GM23338 (cell line): ENCODE data around the gene TMEM74B. TPM values are rescaled to one million over a fixed set of nuclear protein-coding genes. Genes with fewer than 3 reads are reported as not detected.

Experiments
- ATAC-seq: fragments of 200-7000 bp; cut with Tn5 transposase; 3 replicates; pipeline ENCODE4 v1.9.1; 2020
- DNase-seq: peaks from one replicate; pipeline ENCODE4 v3.0.0-alpha.2; 2015; ENCODE audit warnings: low spot score
- H2AFZ ChIP-seq: fragments of 200-600 bp; sonication (generic); 2 replicates; pipeline ENCODE4 v1.8.0; 2016; ENCODE audit warnings: antibody characterized with exemption, mild to moderate bottlenecking, moderate library complexity
- H3F3A ChIP-seq: fragments of 200-600 bp; sonication (generic); replicated peaks from 2 replicates; pipeline ENCODE4 v1.8.0; 2017; ENCODE audit warnings: antibody characterized with exemption, mixed run types, low read depth
- H3K27ac ChIP-seq: fragments of 200-600 bp; sonication (generic); 2 replicates; pipeline ENCODE4 v1.6.1; 2016; ENCODE audit warnings: low read depth
- H3K27me3 ChIP-seq: fragments of 200-600 bp; sonication (generic); 2 replicates; pipeline ENCODE4 v1.8.0; 2016; ENCODE audit warnings: mild to moderate bottlenecking, mixed run types, moderate library complexity; ENCODE audit not compliant: insufficient read depth
- H3K36me3 ChIP-seq: fragments of 200-600 bp; sonication (generic); 2 replicates; pipeline ENCODE4 v1.8.0; 2016; ENCODE audit warnings: mild to moderate bottlenecking; ENCODE audit not compliant: insufficient read depth
- H3K4me1 ChIP-seq: fragments of 200-600 bp; sonication (generic); 2 replicates; pipeline ENCODE4 v1.8.0; 2016; ENCODE audit warnings: mild to moderate bottlenecking, moderate library complexity; ENCODE audit not compliant: insufficient read depth
- H3K4me2 ChIP-seq: fragments of 200-600 bp; sonication (generic); 2 replicates; pipeline ENCODE4 v1.7.1; 2017; ENCODE audit warnings: mixed run types
- H3K4me3 ChIP-seq: fragments of 200-600 bp; sonication (generic); 2 replicates; pipeline ENCODE4 v1.6.1; 2016; ENCODE audit warnings: mixed run types
- H3K79me2 ChIP-seq: fragments of 200-600 bp; sonication (generic); replicated peaks from 2 replicates; pipeline ENCODE4 v1.8.0; 2017; ENCODE audit warnings: mild to moderate bottlenecking; ENCODE audit not compliant: insufficient read depth
- H3K9me2 ChIP-seq: fragments of 200-600 bp; sonication (generic); 2 replicates; pipeline ENCODE4 v1.8.0; 2017; ENCODE audit not compliant: insufficient read depth
- H4K20me1 ChIP-seq: fragments of 200-600 bp; sonication (generic); replicated peaks from 2 replicates; pipeline ENCODE4 v1.8.0; 2017; ENCODE audit warnings: mild to moderate bottlenecking; ENCODE audit not compliant: insufficient read depth
- H3K27ac Mint-ChIP-seq: 2 replicates; pipeline ENCODE4 v1.8.0; 2020; ENCODE audit warnings: inconsistent platforms, mild to moderate bottlenecking, moderate library complexity, mixed read lengths
- H3K27me3 Mint-ChIP-seq: 3 replicates; pipeline ENCODE4 v1.8.0; 2022; ENCODE audit warnings: low read depth, mild to moderate bottlenecking, moderate library complexity, mixed read lengths, inconsistent platforms; ENCODE audit not compliant: insufficient read depth, poor library complexity
- H3K36me3 Mint-ChIP-seq: 3 replicates; pipeline ENCODE4 v1.8.0; 2021; ENCODE audit warnings: low read depth, mild to moderate bottlenecking, inconsistent platforms, moderate library complexity, mixed read lengths
- H3K4me1 Mint-ChIP-seq: 3 replicates; pipeline ENCODE4 v1.8.0; 2020; ENCODE audit warnings: mild to moderate bottlenecking, inconsistent platforms, mixed read lengths
- H3K4me3 Mint-ChIP-seq: 3 replicates; pipeline ENCODE4 v1.8.0; 2021; ENCODE audit warnings: moderate library complexity, mild to moderate bottlenecking, inconsistent platforms, mixed read lengths
- H3K9me3 Mint-ChIP-seq: 3 replicates; pipeline ENCODE4 v1.8.0; 2020; ENCODE audit warnings: moderate library complexity, mild to moderate bottlenecking, inconsistent platforms, mixed read lengths
- EZH2 ChIP-seq: fragments of 200-600 bp; sonication (generic); IDR thresholded peaks from one replicate; pipeline ENCODE4 v1.8.0; 2017; ENCODE audit warnings: antibody characterized with exemption, mild to moderate bottlenecking, low read depth; ENCODE audit not compliant: unreplicated experiment
- EZH2phosphoT487 ChIP-seq: fragments of 200-600 bp; sonication (generic); IDR thresholded peaks from one replicate; pipeline ENCODE4 v1.8.1; 2018; ENCODE audit warnings: antibody characterized with exemption; ENCODE audit not compliant: unreplicated experiment
- NANOG ChIP-seq: IDR thresholded peaks from 2 replicates; pipeline ENCODE4 v1.6.1; 2016; ENCODE audit warnings: antibody characterized with exemption, borderline replicate concordance
- ZNF114 ChIP-seq: fragments of 250-450 bp; sonication (Bioruptor Pico); IDR thresholded peaks from 2 replicates; pipeline ENCODE4 v1.5.0; 2020; ENCODE audit warnings: mild to moderate bottlenecking, moderate library complexity
- polyA plus RNA-seq: library from polyadenylated mRNA; unstranded; fragments of >200 nt; fragmentation: Nextera tagmentation; extraction: Ambion mirVana; gene quantifications from 2 replicates; pipeline ENCODE4 v1.2.1, GENCODE V29; 2016
- total RNA-seq: library from RNA; depleted of rRNA; stranded (reverse); fragments of >200 nt; shearing (Covaris generic); gene quantifications from 2 replicates; pipeline ENCODE4 v1.2.3, GENCODE V29; 2014
- TF ChIP-seq, protein P1 (sequence below): fragments of 250-450 bp; sonication (Bioruptor Pico); IDR thresholded peaks from 2 replicates; pipeline ENCODE4 v1.5.0; 2020; ENCODE audit warnings: mild to moderate bottlenecking, moderate library complexity
- TF ChIP-seq, protein P2 (sequence below), 2 experiments: fragments of 200-600 bp in 1 of 2; sonication (generic) in 1 of 2; conservative IDR thresholded peaks; 2 replicates each; pipeline versions ENCODE4 v1.5.1 to v1.6.1; 2016 to 2017; ENCODE audit warnings: antibody characterized with exemption in 2 of 2, low read depth in 2 of 2, mild to moderate bottlenecking in 2 of 2, moderate library complexity in 1 of 2
- TF ChIP-seq, protein P3 (sequence below): IDR thresholded peaks from 2 replicates; pipeline ENCODE4 v1.6.1; 2016; ENCODE audit warnings: antibody characterized with exemption

The TMEM74B gene
- total and polyA plus RNA-seq, 2 experiments from 2014 or later: 1.0 to 4.8 TPM

DNA sequence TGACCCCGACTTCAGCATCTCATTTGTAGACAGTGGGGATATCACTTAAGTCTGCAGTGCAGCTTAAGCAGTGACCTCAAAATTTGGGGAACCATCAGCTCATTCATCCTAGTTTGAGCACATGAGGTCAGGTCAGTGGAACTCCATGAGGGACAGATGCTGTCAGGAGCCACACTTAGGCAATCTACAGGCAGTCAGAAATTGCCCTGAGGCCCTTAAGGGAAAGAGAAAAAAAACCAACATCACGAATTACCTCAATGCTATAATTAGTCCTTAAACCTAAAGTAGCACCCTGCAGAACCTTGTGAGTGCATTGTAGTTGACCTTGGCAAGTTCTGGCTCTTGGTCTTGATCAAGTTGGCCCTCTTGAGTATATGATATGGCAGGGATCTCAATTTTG is 21.1 kb downstream of the TMEM74B start (continued):
- TF ChIP-seq, protein P1, sequence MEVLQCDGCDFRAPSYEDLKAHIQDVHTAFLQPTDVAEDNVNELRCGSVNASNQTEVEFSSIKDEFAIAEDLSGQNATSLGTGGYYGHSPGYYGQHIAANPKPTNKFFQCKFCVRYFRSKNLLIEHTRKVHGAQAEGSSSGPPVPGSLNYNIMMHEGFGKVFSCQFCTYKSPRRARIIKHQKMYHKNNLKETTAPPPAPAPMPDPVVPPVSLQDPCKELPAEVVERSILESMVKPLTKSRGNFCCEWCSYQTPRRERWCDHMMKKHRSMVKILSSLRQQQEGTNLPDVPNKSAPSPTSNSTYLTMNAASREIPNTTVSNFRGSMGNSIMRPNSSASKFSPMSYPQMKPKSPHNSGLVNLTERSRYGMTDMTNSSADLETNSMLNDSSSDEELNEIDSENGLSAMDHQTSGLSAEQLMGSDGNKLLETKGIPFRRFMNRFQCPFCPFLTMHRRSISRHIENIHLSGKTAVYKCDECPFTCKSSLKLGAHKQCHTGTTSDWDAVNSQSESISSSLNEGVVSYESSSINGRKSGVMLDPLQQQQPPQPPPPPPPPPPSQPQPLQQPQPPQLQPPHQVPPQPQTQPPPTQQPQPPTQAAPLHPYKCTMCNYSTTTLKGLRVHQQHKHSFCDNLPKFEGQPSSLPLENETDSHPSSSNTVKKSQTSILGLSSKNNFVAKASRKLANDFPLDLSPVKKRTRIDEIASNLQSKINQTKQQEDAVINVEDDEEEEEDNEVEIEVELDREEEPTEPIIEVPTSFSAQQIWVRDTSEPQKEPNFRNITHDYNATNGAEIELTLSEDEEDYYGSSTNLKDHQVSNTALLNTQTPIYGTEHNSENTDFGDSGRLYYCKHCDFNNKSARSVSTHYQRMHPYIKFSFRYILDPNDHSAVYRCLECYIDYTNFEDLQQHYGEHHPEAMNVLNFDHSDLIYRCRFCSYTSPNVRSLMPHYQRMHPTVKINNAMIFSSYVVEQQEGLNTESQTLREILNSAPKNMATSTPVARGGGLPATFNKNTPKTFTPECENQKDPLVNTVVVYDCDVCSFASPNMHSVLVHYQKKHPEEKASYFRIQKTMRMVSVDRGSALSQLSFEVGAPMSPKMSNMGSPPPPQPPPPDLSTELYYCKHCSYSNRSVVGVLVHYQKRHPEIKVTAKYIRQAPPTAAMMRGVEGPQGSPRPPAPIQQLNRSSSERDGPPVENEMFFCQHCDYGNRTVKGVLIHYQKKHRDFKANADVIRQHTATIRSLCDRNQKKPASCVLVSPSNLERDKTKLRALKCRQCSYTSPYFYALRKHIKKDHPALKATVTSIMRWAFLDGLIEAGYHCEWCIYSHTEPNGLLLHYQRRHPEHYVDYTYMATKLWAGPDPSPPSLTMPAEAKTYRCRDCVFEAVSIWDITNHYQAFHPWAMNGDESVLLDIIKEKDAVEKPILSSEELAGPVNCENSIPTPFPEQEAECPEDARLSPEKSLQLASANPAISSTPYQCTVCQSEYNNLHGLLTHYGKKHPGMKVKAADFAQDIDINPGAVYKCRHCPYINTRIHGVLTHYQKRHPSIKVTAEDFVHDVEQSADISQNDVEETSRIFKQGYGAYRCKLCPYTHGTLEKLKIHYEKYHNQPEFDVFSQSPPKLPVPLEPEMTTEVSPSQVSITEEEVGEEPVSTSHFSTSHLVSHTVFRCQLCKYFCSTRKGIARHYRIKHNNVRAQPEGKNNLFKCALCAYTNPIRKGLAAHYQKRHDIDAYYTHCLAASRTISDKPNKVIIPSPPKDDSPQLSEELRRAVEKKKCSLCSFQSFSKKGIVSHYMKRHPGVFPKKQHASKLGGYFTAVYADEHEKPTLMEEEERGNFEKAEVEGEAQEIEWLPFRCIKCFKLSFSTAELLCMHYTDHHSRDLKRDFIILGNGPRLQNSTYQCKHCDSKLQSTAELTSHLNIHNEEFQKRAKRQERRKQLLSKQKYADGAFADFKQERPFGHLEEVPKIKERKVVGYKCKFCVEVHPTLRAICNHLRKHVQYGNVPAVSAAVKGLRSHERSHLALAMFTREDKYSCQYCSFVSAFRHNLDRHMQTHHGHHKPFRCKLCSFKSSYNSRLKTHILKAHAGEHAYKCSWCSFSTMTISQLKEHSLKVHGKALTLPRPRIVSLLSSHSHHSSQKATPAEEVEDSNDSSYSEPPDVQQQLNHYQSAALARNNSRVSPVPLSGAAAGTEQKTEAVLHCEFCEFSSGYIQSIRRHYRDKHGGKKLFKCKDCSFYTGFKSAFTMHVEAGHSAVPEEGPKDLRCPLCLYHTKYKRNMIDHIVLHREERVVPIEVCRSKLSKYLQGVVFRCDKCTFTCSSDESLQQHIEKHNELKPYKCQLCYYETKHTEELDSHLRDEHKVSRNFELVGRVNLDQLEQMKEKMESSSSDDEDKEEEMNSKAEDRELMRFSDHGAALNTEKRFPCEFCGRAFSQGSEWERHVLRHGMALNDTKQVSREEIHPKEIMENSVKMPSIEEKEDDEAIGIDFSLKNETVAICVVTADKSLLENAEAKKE (CRISPR knock-in tag): no peak
- TF ChIP-seq ZNF114 (CRISPR knock-in tag) (no peak), NANOG (no peak), EZH2phosphoT487 (no peak), EZH2 (no peak)
- TF ChIP-seq, protein P2, sequence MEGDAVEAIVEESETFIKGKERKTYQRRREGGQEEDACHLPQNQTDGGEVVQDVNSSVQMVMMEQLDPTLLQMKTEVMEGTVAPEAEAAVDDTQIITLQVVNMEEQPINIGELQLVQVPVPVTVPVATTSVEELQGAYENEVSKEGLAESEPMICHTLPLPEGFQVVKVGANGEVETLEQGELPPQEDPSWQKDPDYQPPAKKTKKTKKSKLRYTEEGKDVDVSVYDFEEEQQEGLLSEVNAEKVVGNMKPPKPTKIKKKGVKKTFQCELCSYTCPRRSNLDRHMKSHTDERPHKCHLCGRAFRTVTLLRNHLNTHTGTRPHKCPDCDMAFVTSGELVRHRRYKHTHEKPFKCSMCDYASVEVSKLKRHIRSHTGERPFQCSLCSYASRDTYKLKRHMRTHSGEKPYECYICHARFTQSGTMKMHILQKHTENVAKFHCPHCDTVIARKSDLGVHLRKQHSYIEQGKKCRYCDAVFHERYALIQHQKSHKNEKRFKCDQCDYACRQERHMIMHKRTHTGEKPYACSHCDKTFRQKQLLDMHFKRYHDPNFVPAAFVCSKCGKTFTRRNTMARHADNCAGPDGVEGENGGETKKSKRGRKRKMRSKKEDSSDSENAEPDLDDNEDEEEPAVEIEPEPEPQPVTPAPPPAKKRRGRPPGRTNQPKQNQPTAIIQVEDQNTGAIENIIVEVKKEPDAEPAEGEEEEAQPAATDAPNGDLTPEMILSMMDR (conservative IDR thresholded peaks at IDR 0.05; ENCODE audit: low read depth in 2 of 2): no peak

DNA sequence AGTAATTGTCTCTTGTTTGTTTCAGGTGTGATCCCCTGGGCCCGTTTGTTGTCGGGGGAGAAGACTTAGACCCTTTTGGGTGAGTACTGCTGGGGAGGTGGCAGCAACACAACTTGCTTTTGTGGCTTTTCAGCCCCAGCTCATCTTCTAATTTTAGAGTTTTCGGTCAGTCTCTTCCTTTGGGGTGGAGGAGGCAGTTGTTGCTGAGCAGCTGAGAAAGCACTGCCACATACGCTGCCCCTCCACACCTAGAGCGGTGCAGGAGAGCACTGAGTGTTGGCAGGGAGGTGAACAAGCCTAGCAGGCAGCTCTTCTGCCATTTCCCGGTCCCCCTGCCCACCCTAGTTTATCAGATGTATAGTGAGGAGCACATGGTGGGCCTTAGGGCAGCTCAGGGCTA is 21.7 kb downstream of the TMEM74B start:
- no peaks in the 10 kb centered on the region for H3K9me3 Mint-ChIP-seq
- Histone ChIP-seq H3K27ac (no peak overlapping the region), H3K36me3 (peaks cover 19% of the 10 kb centered on the region)

More for the DNA sequence above, 21.7 kb downstream of the TMEM74B start:
- Histone ChIP-seq H3K4me1 (no peaks in the 10 kb centered on the region), H2AFZ (no peak overlapping the region), H4K20me1 (peaks cover 3% of the 10 kb centered on the region; the same call in 1 of the 2 replicates), H3F3A (no peaks in the 10 kb centered on the region), H3K79me2 (no peaks in the 10 kb centered on the region), H3K9me2 (no peaks in the 10 kb centered on the region), H3K4me2 (no peak overlapping the region), H3K27me3 (no peaks in the 10 kb centered on the region), H3K4me3 (no peak overlapping the region)
- Mint-ChIP-seq H3K27me3 (peaks cover 1% of the 10 kb centered on the region), H3K36me3 (peaks cover 46% of the 10 kb centered on the region), H3K27ac (no peak overlapping the region), H3K4me1 (no peaks in the 10 kb centered on the region), H3K4me3 (no peak overlapping the region)
- ATAC-seq (no peak), DNase-seq (no peak)
- TF ChIP-seq, protein P3, sequence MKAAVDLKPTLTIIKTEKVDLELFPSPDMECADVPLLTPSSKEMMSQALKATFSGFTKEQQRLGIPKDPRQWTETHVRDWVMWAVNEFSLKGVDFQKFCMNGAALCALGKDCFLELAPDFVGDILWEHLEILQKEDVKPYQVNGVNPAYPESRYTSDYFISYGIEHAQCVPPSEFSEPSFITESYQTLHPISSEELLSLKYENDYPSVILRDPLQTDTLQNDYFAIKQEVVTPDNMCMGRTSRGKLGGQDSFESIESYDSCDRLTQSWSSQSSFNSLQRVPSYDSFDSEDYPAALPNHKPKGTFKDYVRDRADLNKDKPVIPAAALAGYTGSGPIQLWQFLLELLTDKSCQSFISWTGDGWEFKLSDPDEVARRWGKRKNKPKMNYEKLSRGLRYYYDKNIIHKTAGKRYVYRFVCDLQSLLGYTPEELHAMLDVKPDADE: no peak
